Liver (tissue), 9 donors: ENCODE results near the gene USP16. TPM values are rescaled to one million over a fixed set of nuclear protein-coding genes. Genes with fewer than 3 reads are reported as not detected.
"Not testable (repeated sequence)": the region's sequence is repeated elsewhere in the genome, so short reads cannot be mapped to it uniquely, and the experiment has no call there.

ENCODE experiments used
- DNase-seq: peaks from one replicate; pipeline ENCODE4 v3.0.0-alpha.2; 2017; ENCODE audit warnings: low spot score
- H3K27ac ChIP-seq, 2 donors: one replicate each; pipeline ENCODE4 v1.7.0; 2013; ENCODE audit warnings: inconsistent platforms in 2 of 2, low read length in 2 of 2, control low read depth in 1 of 2, low read depth in 1 of 2, mild to moderate bottlenecking in 1 of 2
- H3K27me3 ChIP-seq, 4 donors: one replicate each; pipeline versions ENCODE4 v1.6.1 to v1.7.0; 2013; ENCODE audit warnings: low read length in 3 of 4, inconsistent platforms in 1 of 4, mild to moderate bottlenecking in 1 of 4, moderate library complexity in 1 of 4; ENCODE audit not compliant: control insufficient read depth in 4 of 4, insufficient read depth in 4 of 4
- H3K36me3 ChIP-seq, 4 donors: one replicate each; pipeline versions ENCODE4 v1.6.1 to v1.7.0; 2013; ENCODE audit warnings: low read length in 3 of 4, mild to moderate bottlenecking in 3 of 4, low read depth in 1 of 4, moderate library complexity in 1 of 4; ENCODE audit not compliant: control insufficient read depth in 4 of 4, insufficient read depth in 3 of 4
- H3K4me1 ChIP-seq, 4 donors: one replicate each; pipeline versions ENCODE4 v1.6.1 to v1.7.0; 2013; ENCODE audit warnings: low read length in 3 of 4, mild to moderate bottlenecking in 3 of 4, moderate library complexity in 1 of 4; ENCODE audit not compliant: control insufficient read depth in 4 of 4, insufficient read depth in 4 of 4
- H3K4me3 ChIP-seq, 3 donors: one replicate each; pipeline versions ENCODE4 v1.6.1 to v1.7.0; 2013; ENCODE audit warnings: low read length in 3 of 3, control low read depth in 1 of 3, low read depth in 1 of 3, mild to moderate bottlenecking in 1 of 3
- H3K9ac ChIP-seq, 2 donors: one replicate each; pipeline ENCODE4 v1.7.0; 2013; ENCODE audit warnings: low read length in 2 of 2, mild to moderate bottlenecking in 2 of 2, moderate library complexity in 2 of 2, control low read depth in 1 of 2, low read depth in 1 of 2
- H3K9me3 ChIP-seq, 4 donors: one replicate each; pipeline versions ENCODE4 v1.6.1 to v1.7.0; 2013; ENCODE audit warnings: low read length in 3 of 4; ENCODE audit not compliant: control insufficient read depth in 4 of 4
- FOXA2 ChIP-seq: IDR thresholded peaks from 2 replicates; pipeline ENCODE4 v1.6.1; 2016; ENCODE audit warnings: antibody characterized with exemption
- GABPA ChIP-seq, 2 donors: IDR thresholded peaks in 1 of 2; conservative IDR thresholded peaks in 1 of 2; 2 replicates each; pipeline ENCODE4 v1.6.1; 2016; ENCODE audit warnings: antibody characterized with exemption in 2 of 2, mild to moderate bottlenecking in 1 of 2, moderate library complexity in 1 of 2
- NR2F2 ChIP-seq: IDR thresholded peaks from 2 replicates; pipeline ENCODE4 v1.6.1; 2016; ENCODE audit warnings: antibody characterized with exemption
- RAD21 ChIP-seq, 2 donors: IDR thresholded peaks; 2 replicates each; pipeline ENCODE4 v1.6.1; 2016; ENCODE audit warnings: antibody characterized with exemption in 2 of 2, mild to moderate bottlenecking in 2 of 2
- RXRA ChIP-seq, 2 donors: IDR thresholded peaks; 2 replicates each; pipeline ENCODE4 v1.6.1; 2017 to 2018; ENCODE audit warnings: antibody characterized with exemption in 2 of 2, mild to moderate bottlenecking in 1 of 2
- SP1 ChIP-seq: IDR thresholded peaks from 2 replicates; pipeline ENCODE4 v1.6.1; 2018; ENCODE audit warnings: antibody characterized with exemption, mild to moderate bottlenecking
- TAF1 ChIP-seq: conservative IDR thresholded peaks from 2 replicates; pipeline ENCODE4 v1.6.1; 2016; ENCODE audit warnings: antibody characterized with exemption, mild to moderate bottlenecking
- YY1 ChIP-seq: IDR thresholded peaks from 2 replicates; pipeline ENCODE4 v1.6.1; 2016; ENCODE audit warnings: antibody characterized with exemption, mild to moderate bottlenecking
- WGBS: extraction: QIAGEN DNeasy Blood & Tissue Kit; methylation state at CpG from one replicate; pipeline ENCODE4 v1.1.7; 2013; 5-methylcytosine and 5-hydroxymethylcytosine counted together
- polyA plus RNA-seq, 2 donors: library from polyadenylated mRNA; stranded (reverse) in 1 of 2; unstranded in 1 of 2; fragments of 200-250 nt in 1 of 2; fragments of >200 nt in 1 of 2; fragmentation: Nextera tagmentation in 1 of 2; extraction: Ambion mirVana in 1 of 2; gene quantifications; one replicate each; pipeline versions ENCODE4 v1.2.1 to v1.2.3, GENCODE V29; 2013 to 2015
- total RNA-seq, 2 donors: library from RNA; depleted of rRNA; stranded (reverse); fragments of >200 nt; gene quantifications; one replicate each; pipeline ENCODE4 v1.2.3, GENCODE V29; 2014
- TF ChIP-seq, protein P1 (sequence below): IDR thresholded peaks from 2 replicates; pipeline ENCODE4 v1.6.1; 2016; ENCODE audit warnings: antibody characterized with exemption
- TF ChIP-seq, protein P2 (sequence below): IDR thresholded peaks from 2 replicates; pipeline ENCODE4 v1.6.1; 2016; ENCODE audit warnings: antibody characterized with exemption, mild to moderate bottlenecking
- donor health status: healthy.
- donor health status: healthy.
- donor health status: healthy.
- donor health status: healthy.
- donor health status: healthy.

The USP16 gene
- total and polyA plus RNA-seq, 4 donors, result 13.3 to 45.3 (median 18.1) TPM

DNA sequence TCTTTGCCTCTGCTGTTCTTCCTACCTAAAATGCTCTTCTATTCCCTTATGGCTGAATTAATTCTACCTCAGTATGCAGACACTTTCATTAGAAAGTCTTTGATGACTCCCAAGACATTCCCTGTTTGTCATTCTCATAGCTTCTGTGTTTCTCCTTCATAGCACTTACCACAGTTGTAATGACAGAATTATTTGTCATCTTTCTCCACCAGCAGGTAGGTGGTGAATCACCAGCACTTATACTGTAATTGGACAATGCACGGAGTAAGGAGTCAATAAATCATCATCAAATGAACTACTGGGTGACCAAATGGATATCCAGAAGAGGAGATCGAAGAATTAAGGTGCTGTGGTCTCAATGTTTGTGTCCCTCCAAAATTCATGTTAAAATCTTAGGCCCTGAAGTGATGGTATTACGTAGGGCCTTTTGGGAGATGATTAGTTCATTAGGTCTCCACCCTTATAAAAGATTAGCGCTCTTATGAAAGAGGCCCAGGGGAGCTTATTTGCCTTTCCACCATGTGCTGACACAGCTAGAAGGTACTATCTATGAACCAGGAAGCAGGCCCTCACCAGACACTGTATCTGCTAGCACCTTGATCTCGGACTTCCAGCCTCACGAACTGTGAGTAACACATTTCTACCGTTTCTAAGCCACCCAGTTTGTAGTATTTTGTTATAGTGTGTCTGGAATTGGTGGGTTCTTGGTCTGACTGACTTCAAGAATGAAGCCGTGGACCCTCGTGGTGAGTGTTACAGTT lies 51.4 kb downstream of the USP16 start:
- TF ChIP-seq, protein P1, sequence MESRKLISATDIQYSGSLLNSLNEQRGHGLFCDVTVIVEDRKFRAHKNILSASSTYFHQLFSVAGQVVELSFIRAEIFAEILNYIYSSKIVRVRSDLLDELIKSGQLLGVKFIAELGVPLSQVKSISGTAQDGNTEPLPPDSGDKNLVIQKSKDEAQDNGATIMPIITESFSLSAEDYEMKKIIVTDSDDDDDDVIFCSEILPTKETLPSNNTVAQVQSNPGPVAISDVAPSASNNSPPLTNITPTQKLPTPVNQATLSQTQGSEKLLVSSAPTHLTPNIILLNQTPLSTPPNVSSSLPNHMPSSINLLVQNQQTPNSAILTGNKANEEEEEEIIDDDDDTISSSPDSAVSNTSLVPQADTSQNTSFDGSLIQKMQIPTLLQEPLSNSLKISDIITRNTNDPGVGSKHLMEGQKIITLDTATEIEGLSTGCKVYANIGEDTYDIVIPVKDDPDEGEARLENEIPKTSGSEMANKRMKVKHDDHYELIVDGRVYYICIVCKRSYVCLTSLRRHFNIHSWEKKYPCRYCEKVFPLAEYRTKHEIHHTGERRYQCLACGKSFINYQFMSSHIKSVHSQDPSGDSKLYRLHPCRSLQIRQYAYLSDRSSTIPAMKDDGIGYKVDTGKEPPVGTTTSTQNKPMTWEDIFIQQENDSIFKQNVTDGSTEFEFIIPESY, result no peak
- TF ChIP-seq RAD21 (IDR thresholded peaks at IDR 0.05) (no peak), FOXA2 (no peak), RXRA (IDR thresholded peaks at IDR 0.05) (no peak)
- Histone ChIP-seq H3K27ac (no peak overlapping the region), H3K9ac (no peak overlapping the region), H3K27me3 (no peaks in the 10 kb centered on the region), H3K9me3 (no peaks in the 10 kb centered on the region), H3K4me1 (peaks cover 9 to 26% (median 17%) of the 10 kb centered on the region in 4 donors), H3K4me3 (no peak overlapping the region), H3K36me3 (no peaks in the 10 kb centered on the region)
- WGBS, result 94% methylated on average over 9 of the region's 9 CpGs
- no peak for DNase-seq

DNA sequence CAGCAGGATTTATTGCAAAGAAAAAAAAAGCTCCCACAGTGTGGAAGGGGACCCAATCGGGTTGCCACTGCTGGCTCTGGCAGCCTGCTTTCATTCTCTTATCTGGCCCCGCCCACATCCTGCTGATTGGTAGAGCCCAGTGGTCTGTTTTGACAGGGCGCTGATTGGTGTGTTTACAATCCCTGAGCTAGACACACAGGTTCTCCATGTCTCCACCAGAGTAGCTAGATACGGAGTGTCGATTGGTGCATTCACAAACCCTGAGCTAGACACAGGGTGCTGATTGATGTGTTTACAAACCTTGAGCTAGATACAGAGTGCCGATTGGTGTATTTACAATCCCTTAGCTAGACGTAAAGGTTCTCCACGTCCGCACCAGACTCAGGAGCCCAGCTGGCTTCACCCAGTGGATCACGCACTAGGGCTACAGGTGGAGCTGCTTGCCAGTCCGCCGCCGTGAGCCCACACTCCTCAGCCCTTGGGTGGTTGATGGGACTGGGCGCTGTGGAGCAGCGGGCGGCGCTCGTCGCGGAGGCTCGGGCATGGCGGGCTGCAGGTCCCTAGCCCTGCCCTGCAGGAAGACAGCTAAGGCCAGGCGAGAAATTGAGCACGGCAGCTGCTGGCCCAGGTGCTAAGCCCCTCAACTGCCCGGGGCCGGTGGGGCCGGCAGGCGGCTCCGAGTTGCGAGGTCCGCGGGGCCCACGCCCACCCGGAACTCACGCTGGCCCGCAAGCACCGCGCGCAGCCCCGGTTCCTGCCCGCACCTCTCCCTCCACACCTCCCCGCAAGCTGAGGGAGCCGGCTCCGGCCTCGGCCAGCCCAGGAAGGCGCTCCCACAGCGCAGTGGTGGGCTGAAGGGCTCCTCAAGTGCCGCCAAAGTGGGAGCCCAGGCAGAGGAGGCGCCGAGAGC lies 52.5 kb downstream of the USP16 start:
- peaks cover 0 to 16% (median 6%) of the 10 kb centered on the region in 4 donors for H3K4me1 ChIP-seq
- 29% methylated on average over 50 of the region's 50 CpGs for WGBS
- H3K27me3 ChIP-seq, H3K9me3 ChIP-seq, H3K36me3 ChIP-seq: not testable (repeated sequence)
- H3K9ac ChIP-seq, result peak overlapping the region; percentile 58 to 85
- peak overlapping the region; percentile 81 for H3K27ac ChIP-seq
- peak; percentile 50 for DNase-seq
- TF ChIP-seq TAF1, result peak; percentile 65
- TF ChIP-seq, protein P2, sequence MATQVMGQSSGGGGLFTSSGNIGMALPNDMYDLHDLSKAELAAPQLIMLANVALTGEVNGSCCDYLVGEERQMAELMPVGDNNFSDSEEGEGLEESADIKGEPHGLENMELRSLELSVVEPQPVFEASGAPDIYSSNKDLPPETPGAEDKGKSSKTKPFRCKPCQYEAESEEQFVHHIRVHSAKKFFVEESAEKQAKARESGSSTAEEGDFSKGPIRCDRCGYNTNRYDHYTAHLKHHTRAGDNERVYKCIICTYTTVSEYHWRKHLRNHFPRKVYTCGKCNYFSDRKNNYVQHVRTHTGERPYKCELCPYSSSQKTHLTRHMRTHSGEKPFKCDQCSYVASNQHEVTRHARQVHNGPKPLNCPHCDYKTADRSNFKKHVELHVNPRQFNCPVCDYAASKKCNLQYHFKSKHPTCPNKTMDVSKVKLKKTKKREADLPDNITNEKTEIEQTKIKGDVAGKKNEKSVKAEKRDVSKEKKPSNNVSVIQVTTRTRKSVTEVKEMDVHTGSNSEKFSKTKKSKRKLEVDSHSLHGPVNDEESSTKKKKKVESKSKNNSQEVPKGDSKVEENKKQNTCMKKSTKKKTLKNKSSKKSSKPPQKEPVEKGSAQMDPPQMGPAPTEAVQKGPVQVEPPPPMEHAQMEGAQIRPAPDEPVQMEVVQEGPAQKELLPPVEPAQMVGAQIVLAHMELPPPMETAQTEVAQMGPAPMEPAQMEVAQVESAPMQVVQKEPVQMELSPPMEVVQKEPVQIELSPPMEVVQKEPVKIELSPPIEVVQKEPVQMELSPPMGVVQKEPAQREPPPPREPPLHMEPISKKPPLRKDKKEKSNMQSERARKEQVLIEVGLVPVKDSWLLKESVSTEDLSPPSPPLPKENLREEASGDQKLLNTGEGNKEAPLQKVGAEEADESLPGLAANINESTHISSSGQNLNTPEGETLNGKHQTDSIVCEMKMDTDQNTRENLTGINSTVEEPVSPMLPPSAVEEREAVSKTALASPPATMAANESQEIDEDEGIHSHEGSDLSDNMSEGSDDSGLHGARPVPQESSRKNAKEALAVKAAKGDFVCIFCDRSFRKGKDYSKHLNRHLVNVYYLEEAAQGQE, result peak; percentile 42
- peak; percentile 73 for TF ChIP-seq SP1
- H3K4me3 ChIP-seq, result peak overlapping the region; percentile 20 to 70 (median 60)

DNA sequence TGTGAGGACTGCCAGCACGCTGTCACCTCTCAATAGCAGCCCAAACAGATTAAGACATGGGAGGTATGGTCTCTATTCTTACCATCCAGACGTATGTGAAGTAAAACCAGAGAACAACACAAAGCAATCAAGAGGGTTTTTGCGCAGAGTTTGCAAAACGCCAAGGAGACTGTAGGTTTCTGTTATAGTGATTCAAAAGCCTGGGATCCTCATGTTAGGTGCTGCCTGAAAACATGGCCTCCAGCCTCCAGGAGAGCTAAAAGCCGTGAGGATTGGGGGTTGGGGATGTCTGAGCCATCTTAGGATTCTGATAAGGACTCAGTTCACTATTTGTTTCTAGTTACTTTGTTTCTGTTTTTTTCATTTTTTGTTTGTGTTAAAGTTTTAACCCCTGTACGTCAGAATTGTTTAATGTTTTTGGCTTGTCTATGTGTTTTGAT lies 53.2 kb downstream of the USP16 start:
- Histone ChIP-seq H3K27ac (peak overlapping the region; percentile 81), H3K27me3 (no peaks in the 10 kb centered on the region), H3K4me3 (peak overlapping the region; percentile 20 to 70 (median 60)), H3K4me1 (peaks cover 0 to 9% (median 3%) of the 10 kb centered on the region in 4 donors), H3K9ac (peak overlapping the region in 1 of 2 donors; percentile 85), H3K9me3 (no peaks in the 10 kb centered on the region), H3K36me3 (no peaks in the 10 kb centered on the region)
- WGBS, result 34% methylated on average over 6 of the region's 6 CpGs
- DNase-seq, result peak; percentile 38
- TF ChIP-seq GABPA (IDR thresholded peaks at IDR 0.05 in 1 of 2, conservative IDR thresholded peaks at IDR 0.05 in 1 of 2), result no peak
- TF ChIP-seq, protein P1, result no peak
- no peak for TF ChIP-seq FOXA2
- TF ChIP-seq, protein P2, result no peak
- TF ChIP-seq RXRA (IDR thresholded peaks at IDR 0.05), result no peak
- TF ChIP-seq NR2F2, result no peak
- TF ChIP-seq YY1, result peak; percentile 94
